ENCODE data around the gene TFCP2L1.
A peak's percentile ranks its signal among the peaks of the same experiment; 100 is the strongest.

TFCP2L1 gene

DNA sequence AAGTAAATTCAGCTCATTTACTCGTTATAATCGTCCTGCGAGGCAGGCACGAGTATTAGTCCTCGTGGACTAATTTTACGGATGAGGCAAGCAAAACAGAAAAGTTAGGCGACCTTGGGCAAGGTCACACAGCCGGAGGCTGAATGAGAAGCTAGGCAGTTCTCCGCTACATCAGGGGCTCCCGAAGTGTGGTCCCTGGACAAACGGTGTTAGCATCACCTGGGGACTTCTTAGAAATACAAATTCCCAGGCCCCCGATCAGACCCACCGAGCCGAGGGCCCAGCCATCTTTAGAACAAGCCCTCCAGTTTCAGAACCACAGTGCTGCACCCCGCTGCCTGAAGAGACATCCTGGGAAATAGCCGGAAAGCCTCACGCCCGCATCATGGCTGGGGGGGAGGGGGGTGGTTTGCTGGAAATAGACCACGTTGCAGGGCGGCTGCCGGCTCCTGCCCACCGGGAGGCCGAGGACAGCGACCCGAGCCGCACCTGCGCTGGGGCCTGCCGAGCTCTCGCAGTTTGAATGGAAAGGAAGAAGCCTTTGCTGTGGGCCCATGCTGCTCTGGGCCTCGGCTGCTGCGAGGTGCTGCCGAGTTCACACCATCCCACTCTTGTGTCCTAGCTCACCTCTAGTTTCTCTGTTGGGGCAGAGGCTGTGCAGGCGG lies 72.2 kb downstream of the TFCP2L1 start:
- H3K27ac ChIP-seq: no peak overlapping the region
- no peaks in the 10 kb centered on the region for H3K9me3 ChIP-seq (ENCODE audit: severe bottlenecking)
- H3K4me3 ChIP-seq (ENCODE audit: low read depth, low read length): no peak overlapping the region
- H3K36me3 ChIP-seq: peaks cover 4% of the 10 kb centered on the region; the same call in 1 of the 2 replicates
- TF ChIP-seq, protein P1, sequence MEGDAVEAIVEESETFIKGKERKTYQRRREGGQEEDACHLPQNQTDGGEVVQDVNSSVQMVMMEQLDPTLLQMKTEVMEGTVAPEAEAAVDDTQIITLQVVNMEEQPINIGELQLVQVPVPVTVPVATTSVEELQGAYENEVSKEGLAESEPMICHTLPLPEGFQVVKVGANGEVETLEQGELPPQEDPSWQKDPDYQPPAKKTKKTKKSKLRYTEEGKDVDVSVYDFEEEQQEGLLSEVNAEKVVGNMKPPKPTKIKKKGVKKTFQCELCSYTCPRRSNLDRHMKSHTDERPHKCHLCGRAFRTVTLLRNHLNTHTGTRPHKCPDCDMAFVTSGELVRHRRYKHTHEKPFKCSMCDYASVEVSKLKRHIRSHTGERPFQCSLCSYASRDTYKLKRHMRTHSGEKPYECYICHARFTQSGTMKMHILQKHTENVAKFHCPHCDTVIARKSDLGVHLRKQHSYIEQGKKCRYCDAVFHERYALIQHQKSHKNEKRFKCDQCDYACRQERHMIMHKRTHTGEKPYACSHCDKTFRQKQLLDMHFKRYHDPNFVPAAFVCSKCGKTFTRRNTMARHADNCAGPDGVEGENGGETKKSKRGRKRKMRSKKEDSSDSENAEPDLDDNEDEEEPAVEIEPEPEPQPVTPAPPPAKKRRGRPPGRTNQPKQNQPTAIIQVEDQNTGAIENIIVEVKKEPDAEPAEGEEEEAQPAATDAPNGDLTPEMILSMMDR (IDR thresholded peaks at IDR 0.05; ENCODE audit: low read depth, low read length): no peak
- no peaks in the 10 kb centered on the region for H3K27me3 ChIP-seq (ENCODE audit: insufficient read depth, low read depth, severe bottlenecking)
- DNase-seq: no peak

DNA sequence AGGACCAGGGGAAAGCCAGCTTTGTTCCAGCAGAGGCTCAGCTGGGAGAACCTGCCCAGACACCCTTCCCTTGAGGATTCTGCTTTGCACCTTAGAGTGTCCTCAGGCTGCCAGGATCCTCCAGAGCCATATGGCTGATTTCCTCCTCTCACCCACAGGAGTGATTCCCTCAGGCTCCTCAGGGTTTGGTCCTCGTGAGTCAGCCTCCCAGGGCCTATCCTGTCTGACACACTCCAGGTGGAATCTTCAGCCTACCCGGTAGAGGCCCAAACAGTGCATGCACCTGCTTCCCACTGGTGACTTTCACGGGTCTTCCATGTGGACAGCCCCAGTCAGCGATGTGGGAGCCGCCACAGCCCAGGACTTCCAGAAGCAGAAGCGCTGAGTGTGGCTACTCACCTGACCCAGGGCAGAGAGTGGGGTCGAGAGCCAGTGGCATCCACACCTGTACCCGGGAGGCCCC lies 73.3 kb downstream of the TFCP2L1 start:
- Histone ChIP-seq H3K27ac (no peak overlapping the region), H3K4me3 (ENCODE audit: low read depth, low read length) (no peak overlapping the region), H3K36me3 (peaks cover 4% of the 10 kb centered on the region; the same call in 1 of the 2 replicates), H3K27me3 (ENCODE audit: insufficient read depth, low read depth, severe bottlenecking) (no peaks in the 10 kb centered on the region), H3K9me3 (ENCODE audit: severe bottlenecking) (no peaks in the 10 kb centered on the region)
- TF ChIP-seq, protein P1 (IDR thresholded peaks at IDR 0.05; ENCODE audit: low read depth, low read length): no peak
- DNase-seq: peak; percentile 18

DNA sequence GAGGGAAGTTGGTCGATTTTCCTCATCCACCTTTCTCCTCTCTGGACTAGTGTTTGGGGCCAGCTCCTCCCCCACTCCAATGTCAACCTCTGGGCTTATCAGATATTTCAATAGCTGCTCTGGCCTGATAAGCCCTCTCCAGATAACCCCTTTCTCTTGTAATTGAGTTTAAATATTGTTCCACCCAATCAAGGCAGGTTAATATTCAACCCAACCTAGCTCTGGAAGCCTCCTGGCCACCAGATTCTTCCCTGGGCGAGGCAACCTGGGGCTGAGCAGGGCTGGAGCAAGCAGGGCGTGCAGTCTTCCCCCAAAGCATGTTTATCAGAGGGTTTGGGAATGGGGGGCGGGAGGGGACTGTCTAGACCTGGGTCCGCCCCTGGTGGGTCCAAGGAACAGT lies 73.8 kb downstream of the TFCP2L1 start:
- H3K27ac ChIP-seq: no peak overlapping the region
- H3K27me3 ChIP-seq (ENCODE audit: insufficient read depth, low read depth, severe bottlenecking): no peaks in the 10 kb centered on the region
- H3K9me3 ChIP-seq (ENCODE audit: severe bottlenecking): no peaks in the 10 kb centered on the region
- DNase-seq: no peak
- TF ChIP-seq, protein P1 (IDR thresholded peaks at IDR 0.05; ENCODE audit: low read depth, low read length): no peak
- no peak overlapping the region for H3K4me3 ChIP-seq (ENCODE audit: low read depth, low read length)
- peaks cover 4% of the 10 kb centered on the region; the same call in 1 of the 2 replicates for H3K36me3 ChIP-seq

DNA sequence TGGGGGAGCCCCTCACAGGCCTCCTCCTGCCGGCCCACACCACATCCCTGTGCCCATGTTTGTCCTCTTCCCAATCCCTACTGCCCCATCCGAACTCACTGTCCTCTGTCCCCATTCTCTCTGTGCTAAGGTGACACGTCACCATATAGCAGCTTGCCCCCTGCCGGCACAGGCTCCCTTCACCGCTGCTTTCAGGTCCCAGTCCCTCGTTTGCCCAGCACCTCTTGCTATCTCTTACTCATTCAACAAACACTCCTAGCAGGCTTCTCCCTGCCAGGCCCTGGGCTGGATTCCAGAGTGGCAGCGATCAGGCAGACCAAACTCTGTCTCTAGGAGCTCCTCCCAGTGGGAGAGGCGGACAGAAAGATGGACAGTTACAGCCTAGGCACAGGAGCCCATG lies 74.3 kb downstream of the TFCP2L1 start:
- H3K36me3 ChIP-seq: peaks cover 3% of the 10 kb centered on the region; the same call in 1 of the 2 replicates
- TF ChIP-seq, protein P1 (IDR thresholded peaks at IDR 0.05; ENCODE audit: low read depth, low read length): peak; percentile 42; the same call in 1 of the 2 replicates
- peak; percentile 51 for DNase-seq
- no peak overlapping the region for H3K27ac ChIP-seq
- no peaks in the 10 kb centered on the region for H3K9me3 ChIP-seq (ENCODE audit: severe bottlenecking)
- no peak overlapping the region for H3K4me3 ChIP-seq (ENCODE audit: low read depth, low read length)
- H3K27me3 ChIP-seq (ENCODE audit: insufficient read depth, low read depth, severe bottlenecking): no peaks in the 10 kb centered on the region

DNA sequence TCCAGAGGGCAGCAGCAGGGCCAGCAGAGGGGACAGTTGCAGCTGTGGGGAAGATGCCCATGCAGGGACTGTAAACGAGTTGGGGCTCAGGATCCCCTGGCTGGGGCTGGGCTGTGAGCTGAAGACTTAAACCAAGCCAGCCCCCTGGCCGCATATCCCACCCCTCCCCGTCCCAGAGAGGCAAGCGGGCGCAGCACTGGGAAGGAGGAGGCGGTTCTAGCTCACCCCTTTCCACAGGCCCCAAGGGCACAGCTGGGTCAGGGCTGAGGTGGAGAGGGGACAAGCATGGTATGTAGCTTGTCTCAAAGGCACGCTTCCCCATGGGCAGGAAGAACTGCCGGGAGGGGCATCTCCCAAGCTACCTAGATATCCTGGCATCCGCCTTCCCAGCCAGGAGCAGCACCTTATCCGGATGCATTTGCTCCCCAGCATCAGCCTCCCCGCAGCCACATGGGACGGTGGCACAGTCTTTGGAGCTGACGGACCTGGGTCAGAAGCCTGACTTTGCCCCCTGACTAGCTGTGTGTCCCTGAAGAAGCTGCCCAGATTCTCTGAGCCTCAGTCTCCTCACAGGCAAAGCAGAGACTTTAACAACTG lies 75.9 kb downstream of the TFCP2L1 start:
- H3K27ac ChIP-seq: no peak overlapping the region
- DNase-seq: no peak
- TF ChIP-seq, protein P1 (IDR thresholded peaks at IDR 0.05; ENCODE audit: low read depth, low read length): no peak

More for the DNA sequence above, 75.9 kb downstream of the TFCP2L1 start:
- Histone ChIP-seq H3K4me3 (ENCODE audit: low read depth, low read length) (no peak overlapping the region), H3K27me3 (ENCODE audit: insufficient read depth, low read depth, severe bottlenecking) (no peaks in the 10 kb centered on the region), H3K36me3 (no peaks in the 10 kb centered on the region), H3K9me3 (ENCODE audit: severe bottlenecking) (no peaks in the 10 kb centered on the region)
